ENCODE data around the gene SLC16A1.
"Not testable (repeated sequence)": the region's sequence is repeated elsewhere in the genome, so short reads cannot be mapped to it uniquely, and the experiment has no call there.

Gene SLC16A1

DNA sequence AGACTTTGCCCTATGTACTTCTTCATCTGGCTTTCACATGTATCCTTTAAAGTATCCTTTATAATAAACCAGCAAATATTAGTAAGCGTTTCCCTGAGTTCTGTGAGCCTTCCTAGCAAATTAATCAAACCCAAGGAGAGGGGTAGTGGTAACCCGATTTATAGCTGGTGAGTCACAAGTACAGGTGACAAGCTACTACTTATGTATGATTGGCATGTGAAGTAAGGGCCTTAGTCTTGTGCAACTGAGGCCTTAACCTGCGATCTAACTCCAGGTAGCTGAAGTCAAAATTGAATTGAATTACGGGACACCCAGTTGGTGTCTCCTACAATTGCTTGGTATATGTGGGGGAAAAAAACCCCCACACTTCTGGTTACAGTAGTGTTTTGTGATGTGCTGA, 26.0 kb downstream of the SLC16A1 start:
- no peak for FAIRE-seq

DNA sequence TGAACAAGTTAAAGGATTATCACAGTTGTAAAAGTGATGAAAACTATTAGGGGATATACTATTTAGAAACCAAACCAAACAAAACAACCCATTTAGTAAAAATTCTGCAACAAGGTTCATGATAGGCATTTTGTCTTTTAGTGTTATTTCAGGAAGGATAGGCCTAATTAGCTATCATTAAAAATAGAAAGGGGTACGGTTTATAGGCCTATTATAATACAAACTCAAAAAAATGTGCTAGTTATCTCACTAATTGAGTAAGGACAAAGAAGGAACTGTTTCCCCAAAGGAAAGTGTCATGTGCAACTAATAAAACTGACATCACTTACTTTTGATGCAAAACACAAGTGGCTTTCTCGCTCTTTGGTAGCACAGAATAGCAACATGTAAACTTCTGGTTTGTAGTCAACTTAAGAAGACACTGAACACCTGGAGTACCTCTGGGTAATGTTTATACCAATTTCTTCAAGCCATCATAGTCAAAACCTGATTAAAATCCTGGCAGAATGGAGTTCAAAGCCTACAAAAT, 28.5 kb downstream of the SLC16A1 start:
- DNase-seq (ENCODE audit: extremely low spot score, insufficient read length, low read depth) (no peak), FAIRE-seq (no peak)

More for the DNA sequence above, 26.0 kb downstream of the SLC16A1 start:
- DNase-seq (ENCODE audit: extremely low spot score, insufficient read length, low read depth): no peak

DNA sequence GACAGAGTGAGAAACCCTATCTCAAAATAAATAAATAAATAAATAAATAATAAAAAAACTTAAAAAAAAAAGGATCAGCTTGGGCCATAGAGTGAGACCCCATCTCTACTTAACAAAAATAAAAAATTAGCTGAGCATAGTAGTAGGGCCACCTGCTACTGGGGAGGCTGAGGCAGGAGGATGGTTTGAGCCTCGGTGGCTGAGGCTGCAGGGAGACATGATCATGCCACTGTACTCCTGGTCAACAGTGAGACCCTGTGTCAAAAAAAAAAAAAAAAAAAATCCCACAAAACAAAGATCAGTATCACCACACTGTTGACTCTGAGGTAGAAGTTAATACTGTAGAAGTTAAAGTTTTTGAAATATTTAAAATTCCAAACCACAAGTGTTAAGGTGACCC, 29.1 kb downstream of the SLC16A1 start:
- FAIRE-seq (no peak), DNase-seq (ENCODE audit: extremely low spot score, insufficient read length, low read depth) (no peak)

GRCh38 chr1:112925015-112925414, 31.0 kb downstream of the SLC16A1 start:
- no peak for DNase-seq (ENCODE audit: extremely low spot score, insufficient read length, low read depth)
- FAIRE-seq: no peak

GRCh38 chr1:112923959-112924349, 32.0 kb downstream of the SLC16A1 start:
- DNase-seq (ENCODE audit: extremely low spot score, insufficient read length, low read depth) (no peak), FAIRE-seq (no peak)

DNA sequence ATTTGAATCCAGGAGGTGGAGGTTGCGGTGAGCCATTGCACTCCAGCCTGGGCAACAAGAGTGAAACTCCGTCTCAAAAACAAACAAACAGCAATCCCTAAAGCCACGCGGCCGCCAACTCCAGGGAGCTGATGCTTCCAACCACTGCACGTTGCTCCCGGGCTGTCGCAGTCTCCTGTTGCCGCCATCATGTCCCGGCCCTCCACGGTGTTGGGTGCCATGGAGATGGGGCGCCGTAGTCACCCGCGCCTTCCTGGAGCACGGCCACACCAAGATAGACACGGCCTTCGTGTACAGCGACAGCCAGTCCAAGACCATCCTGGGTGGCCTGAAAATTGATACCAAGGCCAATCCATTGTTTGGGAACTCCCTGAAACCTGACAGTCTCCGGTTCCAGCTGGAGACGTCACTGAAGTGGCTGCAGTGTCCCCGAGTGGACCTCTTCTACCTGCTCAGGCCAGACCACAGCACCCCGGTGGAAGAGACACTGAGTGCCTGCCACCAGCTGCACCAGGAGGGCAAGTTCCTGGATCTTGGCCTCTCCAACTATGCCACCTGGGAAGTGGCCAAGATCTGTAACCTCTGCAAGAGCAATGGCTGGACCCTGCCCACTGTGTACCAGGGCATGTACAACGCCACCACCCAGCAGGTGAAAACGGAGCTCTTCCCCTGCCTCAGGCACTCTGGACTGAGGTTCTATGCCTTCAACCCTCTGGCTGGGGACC, 32.6 kb downstream of the SLC16A1 start:
- DNase-seq (ENCODE audit: extremely low spot score, insufficient read length, low read depth): no peak
- FAIRE-seq: no peak

GRCh38 chr1:112911506-112912220, 44.3 kb downstream of the SLC16A1 start:
- DNase-seq (ENCODE audit: extremely low spot score, insufficient read length, low read depth) (no peak), FAIRE-seq (no peak)

DNA sequence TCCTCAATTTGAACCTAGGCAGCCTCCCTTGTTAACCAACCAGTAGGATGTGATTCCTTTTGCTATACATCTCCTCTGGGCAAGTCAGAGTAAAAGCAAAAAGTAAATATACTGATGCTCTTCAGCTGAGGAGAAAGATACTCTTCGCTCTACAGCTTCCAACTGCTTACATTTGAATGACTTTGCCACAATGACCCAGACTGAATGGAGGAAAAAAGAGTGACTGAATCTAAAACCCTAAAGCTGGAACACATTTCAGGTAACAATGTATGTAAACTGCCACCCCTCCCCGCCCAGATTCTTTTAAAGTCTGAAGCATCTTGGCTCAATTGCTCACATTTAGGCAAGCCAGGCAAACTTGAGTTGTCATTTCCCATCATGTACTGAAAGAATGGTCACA, 46.1 kb downstream of the SLC16A1 start:
- no peak for FAIRE-seq
- no peak for DNase-seq (ENCODE audit: extremely low spot score, insufficient read length, low read depth)

GRCh38 chr1:112906150-112906698, 49.8 kb downstream of the SLC16A1 start:
- no peak for FAIRE-seq
- DNase-seq (ENCODE audit: extremely low spot score, insufficient read length, low read depth): no peak

- FAIRE-seq (no peak), DNase-seq (ENCODE audit: extremely low spot score, insufficient read length, low read depth) (no peak)
These were observed 50.4 kb downstream of the SLC16A1 start for GRCh38 chr1:112905395-112906149.

GRCh38 chr1:112904831-112905261, 51.1 kb downstream of the SLC16A1 start:
- no peak for DNase-seq (ENCODE audit: extremely low spot score, insufficient read length, low read depth)

GRCh38 chr1:112904071-112904830, 51.7 kb downstream of the SLC16A1 start:
- FAIRE-seq (no peak), DNase-seq (ENCODE audit: extremely low spot score, insufficient read length, low read depth) (no peak)

More at GRCh38 chr1:112904831-112905261, 51.1 kb downstream of the SLC16A1 start:
- no peak for FAIRE-seq

- DNase-seq (ENCODE audit: extremely low spot score, insufficient read length, low read depth) (no peak), FAIRE-seq (no peak)
These were observed 53.8 kb downstream of the SLC16A1 start for GRCh38 chr1:112902221-112902620.

GRCh38 chr1:112901387-112901786, 54.6 kb downstream of the SLC16A1 start:
- DNase-seq (ENCODE audit: extremely low spot score, insufficient read length, low read depth) (no peak), FAIRE-seq (no peak)

DNA sequence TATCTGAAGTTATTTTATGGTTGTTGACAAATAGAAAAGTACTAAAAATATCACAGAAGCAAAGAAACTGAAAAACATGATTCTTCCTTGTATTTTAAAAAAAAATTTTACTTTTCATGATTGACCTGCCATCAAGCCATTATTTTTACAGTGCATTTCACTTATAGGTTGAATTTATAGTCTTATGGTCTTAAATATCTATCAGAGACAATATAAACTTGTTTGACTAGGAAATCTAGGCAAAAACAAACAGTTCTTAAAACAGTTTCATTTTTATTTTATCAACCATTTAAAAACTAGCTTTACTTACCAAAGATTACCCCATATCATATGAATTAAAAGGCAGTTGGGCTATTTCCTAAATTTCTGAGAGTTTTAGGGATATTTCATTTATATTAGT, 59.2 kb downstream of the SLC16A1 start:
- FAIRE-seq (no peak), DNase-seq (ENCODE audit: extremely low spot score, insufficient read length, low read depth) (no peak)

DNA sequence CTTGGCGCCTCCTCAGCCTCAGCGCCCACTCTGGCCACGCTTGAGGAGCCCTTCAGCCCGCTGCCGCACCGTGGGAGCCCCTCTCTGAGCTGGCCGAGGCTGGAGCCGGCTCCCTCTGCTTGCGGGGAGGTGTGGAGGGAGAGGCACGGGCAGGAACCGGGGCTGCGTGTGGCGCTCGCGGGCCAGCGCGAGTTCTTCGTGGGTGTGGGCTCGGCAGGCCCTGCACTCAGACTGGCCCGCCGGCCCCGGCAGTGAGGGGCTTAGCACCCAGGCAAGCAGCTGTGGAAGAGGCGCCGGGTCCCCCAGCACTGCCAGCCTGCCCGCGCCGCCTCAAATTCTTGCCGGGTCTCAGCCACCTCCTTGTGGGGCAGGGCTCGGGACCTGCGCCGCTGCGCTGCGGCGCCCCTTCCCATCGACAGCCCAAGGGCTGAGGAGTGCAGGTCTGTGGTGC, 61.4 kb downstream of the SLC16A1 start:
- no peak for FAIRE-seq
- DNase-seq (ENCODE audit: extremely low spot score, insufficient read length, low read depth): no peak

DNA sequence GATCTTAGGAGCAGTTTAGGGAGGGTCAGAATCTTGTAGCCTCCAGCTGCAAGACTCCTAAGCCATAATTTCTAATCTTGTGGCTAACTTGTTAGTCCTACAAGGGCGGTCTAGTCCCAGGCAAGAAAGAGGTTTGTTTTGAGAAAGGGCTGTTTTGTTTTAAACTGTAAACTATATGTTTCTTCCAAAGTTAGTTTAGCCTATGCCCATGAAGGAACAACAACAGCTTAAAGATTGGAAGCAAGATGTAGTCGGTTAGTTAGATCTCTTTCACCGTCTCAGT, 62.0 kb downstream of the SLC16A1 start:
- DNase-seq (ENCODE audit: extremely low spot score, insufficient read length, low read depth) (no peak), FAIRE-seq (no peak)

GRCh38 chr1:112893288-112894009, 62.5 kb downstream of the SLC16A1 start:
- DNase-seq (ENCODE audit: extremely low spot score, insufficient read length, low read depth): no peak
- no peak for FAIRE-seq

DNA sequence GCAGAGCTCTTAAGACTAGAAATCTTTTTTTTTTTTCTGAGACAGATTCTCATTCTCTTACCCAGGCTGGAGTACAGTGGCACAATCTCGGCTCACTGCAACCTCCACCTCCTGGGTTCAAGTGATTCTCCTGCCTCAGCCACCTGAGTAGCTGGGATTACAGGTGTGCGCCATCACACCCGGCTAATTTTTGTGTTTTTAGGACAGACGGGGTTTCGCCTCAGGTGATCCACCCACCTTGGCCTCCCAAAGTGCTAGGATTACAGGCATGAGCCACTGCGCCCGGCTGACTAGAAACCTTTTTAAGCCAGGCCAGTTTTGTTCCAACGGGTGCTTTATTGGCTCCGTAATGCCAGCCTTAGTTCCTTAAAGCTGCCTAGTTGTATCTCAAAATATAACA, 66.1 kb downstream of the SLC16A1 start:
- not testable (repeated sequence) for FAIRE-seq; DNase-seq (ENCODE audit: extremely low spot score, insufficient read length, low read depth)

Data from GM18507 (cell line).